Stimulated activated CD4-positive, alpha-beta T cell treated with anti-CD3 and anti-CD28 coated beads, TNF-alpha, amount 100 ng/mL, for 4 hours (primary cell): ENCODE results near the gene SUB1.
"Not testable (repeated sequence)": the region's sequence is repeated elsewhere in the genome, so short reads cannot be mapped to it uniquely, and the experiment has no call there.

ENCODE experiments used
- DNase-seq, 3 experiments: peaks; one replicate each; pipeline ENCODE4 v3.0.0-alpha.2; 2020; ENCODE audit warnings: low read depth in 3 of 3

The SUB1 gene

GRCh38 chr5:32565145-32565544 lies 20.2 kb upstream of the SUB1 start:
- DNase-seq = no peak

- DNase-seq = no peak
Observed at GRCh38 chr5:32566319-32567111, 18.8 kb upstream of the SUB1 start.

- DNase-seq = no peak
Observed at GRCh38 chr5:32571128-32571527, 14.2 kb upstream of the SUB1 start.

GRCh38 chr5:32572778-32573480 lies 12.4 kb upstream of the SUB1 start:
- DNase-seq = no peak

GRCh38 chr5:32573481-32573854 lies 11.9 kb upstream of the SUB1 start:
- DNase-seq = not testable (repeated sequence)

- no peak for DNase-seq
Observed at GRCh38 chr5:32574540-32575175, 10.7 kb upstream of the SUB1 start.

GRCh38 chr5:32578363-32578762 lies 7.0 kb upstream of the SUB1 start:
- DNase-seq = no peak

GRCh38 chr5:32578764-32579163 lies 6.6 kb upstream of the SUB1 start:
- DNase-seq = no peak

- no peak for DNase-seq
Observed at GRCh38 chr5:32581010-32581785, 4.2 kb upstream of the SUB1 start.

- peak in 1 of 3 experiments; percentile 8 for DNase-seq
Observed at GRCh38 chr5:32583582-32584232, 1.6 kb upstream of the SUB1 start.

GRCh38 chr5:32584646-32585045 lies 711 bp upstream of the SUB1 start:
- no peak for DNase-seq

- no peak for DNase-seq
Observed at GRCh38 chr5:32585122-32585445, 273 bp upstream of the SUB1 start.

GRCh38 chr5:32586276-32586599 lies 881 bp downstream of the SUB1 start:
- DNase-seq = no peak

GRCh38 chr5:32587067-32587551 lies 1.8 kb downstream of the SUB1 start:
- no peak for DNase-seq

GRCh38 chr5:32589416-32589815 lies 4.1 kb downstream of the SUB1 start:
- DNase-seq = no peak

GRCh38 chr5:32589942-32590869 lies 4.8 kb downstream of the SUB1 start:
- peak in 1 of 3 experiments; percentile 19 for DNase-seq

GRCh38 chr5:32595118-32595517 lies 9.8 kb downstream of the SUB1 start:
- DNase-seq = no peak

- no peak for DNase-seq
Observed at GRCh38 chr5:32597041-32597629, 11.8 kb downstream of the SUB1 start.

GRCh38 chr5:32598260-32598937 lies 13.0 kb downstream of the SUB1 start:
- DNase-seq = no peak
